Thoracic aorta endothelial cell (primary cell): ENCODE results near the gene DNAH12. TPM values are rescaled to one million over a fixed set of nuclear protein-coding genes. Genes with fewer than 3 reads are reported as not detected.

Experiments
- small RNA-seq: library from RNA; depleted of rRNA; stranded (forward); fragments of <200 nt; gene quantifications from one replicate; pipeline ENCODE3, GENCODE V24; 2012
- total RNA-seq: library from RNA; depleted of rRNA; stranded (reverse); fragments of >200 nt; gene quantifications from 2 replicates; pipeline ENCODE4 v1.2.3, GENCODE V29; 2012

DNAH12 gene, protein sequence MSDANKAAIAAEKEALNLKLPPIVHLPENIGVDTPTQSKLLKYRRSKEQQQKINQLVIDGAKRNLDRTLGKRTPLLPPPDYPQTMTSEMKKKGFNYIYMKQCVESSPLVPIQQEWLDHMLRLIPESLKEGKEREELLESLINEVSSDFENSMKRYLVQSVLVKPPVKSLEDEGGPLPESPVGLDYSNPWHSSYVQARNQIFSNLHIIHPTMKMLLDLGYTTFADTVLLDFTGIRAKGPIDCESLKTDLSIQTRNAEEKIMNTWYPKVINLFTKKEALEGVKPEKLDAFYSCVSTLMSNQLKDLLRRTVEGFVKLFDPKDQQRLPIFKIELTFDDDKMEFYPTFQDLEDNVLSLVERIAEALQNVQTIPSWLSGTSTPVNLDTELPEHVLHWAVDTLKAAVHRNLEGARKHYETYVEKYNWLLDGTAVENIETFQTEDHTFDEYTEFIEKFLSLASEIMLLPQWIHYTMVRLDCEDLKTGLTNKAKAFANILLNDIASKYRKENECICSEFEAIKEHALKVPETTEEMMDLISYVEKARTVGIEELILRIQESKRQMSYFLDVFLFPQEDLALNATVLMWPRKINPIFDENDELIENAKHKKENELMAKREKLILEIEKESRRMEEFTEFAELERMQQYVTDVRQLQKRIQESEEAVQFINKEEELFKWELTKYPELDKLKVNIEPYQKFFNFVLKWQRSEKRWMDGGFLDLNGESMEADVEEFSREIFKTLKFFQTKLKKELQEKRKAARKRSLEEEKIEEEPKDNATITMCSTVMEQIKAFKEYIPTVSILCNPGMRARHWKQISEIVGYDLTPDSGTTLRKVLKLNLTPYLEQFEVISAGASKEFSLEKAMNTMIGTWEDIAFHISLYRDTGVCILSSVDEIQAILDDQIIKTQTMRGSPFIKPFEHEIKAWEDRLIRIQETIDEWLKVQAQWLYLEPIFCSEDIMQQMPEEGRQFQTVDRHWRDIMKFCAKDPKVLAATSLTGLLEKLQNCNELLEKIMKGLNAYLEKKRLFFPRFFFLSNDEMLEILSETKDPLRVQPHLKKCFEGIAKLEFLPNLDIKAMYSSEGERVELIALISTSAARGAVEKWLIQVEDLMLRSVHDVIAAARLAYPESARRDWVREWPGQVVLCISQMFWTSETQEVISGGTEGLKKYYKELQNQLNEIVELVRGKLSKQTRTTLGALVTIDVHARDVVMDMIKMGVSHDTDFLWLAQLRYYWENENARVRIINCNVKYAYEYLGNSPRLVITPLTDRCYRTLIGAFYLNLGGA (N-terminal part only)
- total RNA-seq: under 0.01 and 0.14 TPM in 2 replicates

DNA sequence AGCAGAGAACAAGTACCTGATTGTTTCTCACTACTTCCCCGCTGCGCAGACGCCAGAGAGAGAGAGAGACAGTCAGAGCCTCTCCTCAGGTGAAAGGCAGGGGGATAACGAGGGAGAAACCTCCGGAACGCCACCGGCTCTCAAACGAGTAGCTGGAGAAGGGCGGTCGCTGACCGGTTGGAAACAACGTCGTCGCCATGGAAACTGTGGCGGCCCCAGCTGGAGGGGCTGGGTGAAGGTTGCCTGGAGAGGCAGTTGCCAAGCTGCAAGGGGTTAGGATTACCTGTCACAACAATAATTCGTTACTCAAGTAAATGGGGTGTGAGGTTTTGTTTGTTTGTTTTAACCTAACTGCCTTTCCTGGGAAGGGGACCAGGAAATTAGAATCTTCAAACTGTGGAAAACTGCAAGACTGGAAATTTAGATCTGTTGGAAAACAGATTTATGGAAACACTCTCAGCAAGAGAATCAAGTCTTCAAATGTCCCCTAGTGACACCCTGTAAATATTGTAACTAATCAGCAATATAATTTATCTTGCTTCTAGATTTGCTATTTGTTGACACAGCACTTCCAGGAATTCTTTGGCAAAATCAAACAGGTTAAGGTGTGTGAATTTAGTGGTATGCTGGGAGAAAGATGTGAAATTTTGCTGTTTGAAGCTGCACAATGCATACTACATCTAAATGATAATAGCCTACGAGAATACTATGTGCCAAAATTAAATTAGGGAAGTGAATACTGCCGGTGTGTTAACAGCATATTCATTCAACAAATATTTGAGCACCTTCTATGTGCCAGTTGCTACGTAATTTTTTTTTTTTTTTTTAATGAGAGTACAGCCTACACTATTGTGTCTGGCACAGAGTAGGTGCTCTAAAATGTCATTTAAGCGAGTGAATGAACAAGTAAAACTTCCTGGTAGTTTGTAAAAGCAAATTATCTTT is at the start of gene DNAH12:
Gene DNAH12, minus strand, starts transcription at position 164 of the 945 bp plus-strand sequence. CDS start 1,474 bp downstream, outside the sequence.

DNA sequence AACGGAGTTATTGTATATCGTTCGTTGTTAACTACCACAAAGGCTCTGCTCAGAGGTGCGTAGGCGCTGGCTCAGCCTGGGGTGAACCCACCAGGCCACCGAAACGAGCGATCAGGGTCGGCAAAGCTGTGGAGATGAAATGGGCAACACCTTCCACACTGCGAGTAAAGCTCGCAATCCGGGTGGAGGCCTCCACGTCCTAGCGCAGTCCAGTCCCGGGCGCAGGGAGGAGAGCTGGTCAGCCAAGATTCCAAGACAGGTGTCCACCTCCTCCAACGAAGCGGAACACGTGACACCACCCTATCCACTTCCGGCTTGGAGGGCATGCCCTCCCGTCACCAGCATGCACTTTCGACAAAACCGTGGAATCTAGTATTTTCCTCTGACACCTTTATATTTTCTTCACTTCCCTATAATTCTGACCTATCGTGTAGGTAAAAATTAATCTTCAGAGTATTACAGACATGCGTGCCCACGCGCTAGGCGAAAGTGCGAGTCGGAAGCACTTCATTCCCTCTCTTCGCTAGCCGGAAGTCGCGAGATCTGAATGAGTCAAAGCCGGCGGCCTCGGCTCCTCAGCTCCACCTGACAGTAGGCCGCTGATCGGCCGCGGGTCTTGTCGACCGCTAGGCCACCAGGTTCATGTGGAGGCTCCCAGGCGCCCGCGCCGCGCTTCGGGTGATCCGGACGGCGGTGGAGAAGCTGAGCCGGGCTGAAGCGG is 11.8 kb upstream of the DNAH12 start, which contains the start of gene PDE12:
Gene PDE12, plus strand, starts transcription at position 537 of the 721 bp plus-strand sequence. Its CDS starts 106 bp downstream, at position 643.

GRCh38 chr3:57292159-57292896 is 251.8 kb downstream of the DNAH12 start, which contains the start of gene ASB14:
ASB14 (minus strand) TSS chr3:57292685; CDS start chr3:57292033, 652 bp downstream.

Small RNA genes lying within 50 kb of the gene (small RNA-seq; reads per million reads assigned to genes)
- gene RF00019 (not detected), gene RNU6-108P (not detected), gene RNU6-1181P (not detected), gene RNU6-483P (not detected)

Other genes starting within 250 kb of the DNAH12 start
- 31.3 and 36.5 TPM in 2 replicates for gene PDE12, start 11.9 kb upstream of the DNAH12 start, total RNA-seq
- gene ARF4, start 53.0 kb upstream of the DNAH12 start, total RNA-seq: 309 and 386 TPM in 2 replicates
- gene DENND6A, start 148.7 kb upstream of the DNAH12 start, total RNA-seq: 38.9 and 60.8 TPM in 2 replicates
- gene SLMAP, start 212.0 kb upstream of the DNAH12 start, total RNA-seq: 57.2 and 77.1 TPM in 2 replicates